Adrenal gland (tissue), 5 donors: Measurements from ENCODE around the gene SSX7.
"Not testable (repeated sequence)": the region's sequence is repeated elsewhere in the genome, so short reads cannot be mapped to it uniquely, and the experiment has no call there.

Experiments used
- POLR2A ChIP-seq, 2 donors: fragments of 450-650 bp; IDR thresholded peaks; one replicate each; pipeline ENCODE4 v1.6.1; 2017; ENCODE audit warnings: antibody characterized with exemption in 2 of 2, mild to moderate bottlenecking in 2 of 2, moderate library complexity in 1 of 2
- TF ChIP-seq, protein P1 (sequence below), 6 experiments: fragments of 450-650 bp in 4 of 6; fragments of 200-600 bp in 2 of 6; sonication (generic) in 1 of 6; IDR thresholded peaks; 1 replicate in 5 of 6; 2 replicates in 1 of 6; pipeline versions ENCODE4 v1.5.1 to v1.8.0; 2016 to 2021; ENCODE audit warnings: antibody characterized with exemption in 6 of 6, mild to moderate bottlenecking in 2 of 6, moderate library complexity in 1 of 6
- donor health status: DM: no; HTN: no; CAD: no.

DNA sequence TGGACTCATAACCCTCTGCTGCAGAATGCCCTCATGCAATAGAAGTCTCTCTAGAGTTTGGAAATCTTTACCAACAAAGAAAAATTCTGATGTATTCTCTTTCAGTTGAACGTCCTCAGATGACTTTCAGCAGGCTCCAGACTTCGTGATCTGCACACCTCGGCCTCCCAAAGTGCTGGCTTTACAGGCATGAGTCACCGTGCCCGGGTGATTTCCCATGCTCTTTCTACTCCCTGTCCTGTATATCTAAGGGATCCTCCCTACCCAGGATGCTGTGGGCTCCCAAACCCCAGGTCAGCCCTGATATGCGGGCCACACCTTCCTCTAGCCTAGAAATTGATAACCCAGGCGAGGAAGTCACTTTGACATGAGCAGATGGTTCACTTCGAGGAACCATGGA is 51.5 kb downstream of the SSX7 start:
- TF ChIP-seq, protein P1, sequence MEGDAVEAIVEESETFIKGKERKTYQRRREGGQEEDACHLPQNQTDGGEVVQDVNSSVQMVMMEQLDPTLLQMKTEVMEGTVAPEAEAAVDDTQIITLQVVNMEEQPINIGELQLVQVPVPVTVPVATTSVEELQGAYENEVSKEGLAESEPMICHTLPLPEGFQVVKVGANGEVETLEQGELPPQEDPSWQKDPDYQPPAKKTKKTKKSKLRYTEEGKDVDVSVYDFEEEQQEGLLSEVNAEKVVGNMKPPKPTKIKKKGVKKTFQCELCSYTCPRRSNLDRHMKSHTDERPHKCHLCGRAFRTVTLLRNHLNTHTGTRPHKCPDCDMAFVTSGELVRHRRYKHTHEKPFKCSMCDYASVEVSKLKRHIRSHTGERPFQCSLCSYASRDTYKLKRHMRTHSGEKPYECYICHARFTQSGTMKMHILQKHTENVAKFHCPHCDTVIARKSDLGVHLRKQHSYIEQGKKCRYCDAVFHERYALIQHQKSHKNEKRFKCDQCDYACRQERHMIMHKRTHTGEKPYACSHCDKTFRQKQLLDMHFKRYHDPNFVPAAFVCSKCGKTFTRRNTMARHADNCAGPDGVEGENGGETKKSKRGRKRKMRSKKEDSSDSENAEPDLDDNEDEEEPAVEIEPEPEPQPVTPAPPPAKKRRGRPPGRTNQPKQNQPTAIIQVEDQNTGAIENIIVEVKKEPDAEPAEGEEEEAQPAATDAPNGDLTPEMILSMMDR (IDR thresholded peaks at IDR 0.05) = not testable (repeated sequence)
- not testable (repeated sequence) for TF ChIP-seq POLR2A (IDR thresholded peaks at IDR 0.05)
